Heart right ventricle (tissue), 16 donors: ENCODE results near the gene PGBD5. TPM values are rescaled to one million over a fixed set of nuclear protein-coding genes. Genes with fewer than 3 reads are reported as not detected.

Experiments used
- ATAC-seq, 8 donors: fragments of 200-7000 bp; cut with Tn5 transposase; one replicate each; pipeline ENCODE4 v1.9.1; 2020; ENCODE audit warnings: mild to moderate bottlenecking in 8 of 8, moderate library complexity in 8 of 8, moderate number of reproducible peaks in 1 of 8
- DNase-seq, 2 donors: peaks; one replicate each; pipeline ENCODE4 v3.0.0-alpha.2; 2020
- H3K27ac ChIP-seq, 10 donors: fragments of 200-600 bp; sonication (generic) in 2 of 10; one replicate each; pipeline versions ENCODE4 v1.5.0 to v1.8.0; 2020 to 2022; ENCODE audit warnings: mild to moderate bottlenecking in 3 of 10
- H3K27me3 ChIP-seq, 7 donors: fragments of 200-600 bp; one replicate each; pipeline ENCODE4 v1.8.0; 2021 to 2022; ENCODE audit warnings: mild to moderate bottlenecking in 2 of 7
- H3K36me3 ChIP-seq, 9 donors: fragments of 200-600 bp; sonication (generic) in 1 of 9; one replicate each; pipeline versions ENCODE4 v1.5.0 to v1.8.0; 2020 to 2022; ENCODE audit warnings: mild to moderate bottlenecking in 2 of 9
- H3K4me1 ChIP-seq, 9 donors: fragments of 200-600 bp; sonication (generic) in 1 of 9; one replicate each; pipeline versions ENCODE4 v1.5.0 to v1.8.0; 2020 to 2022; ENCODE audit warnings: mild to moderate bottlenecking in 4 of 9
- H3K4me3 ChIP-seq, 10 donors: fragments of 200-600 bp; sonication (generic) in 2 of 10; one replicate each; pipeline versions ENCODE4 v1.5.0 to v1.8.0; 2020 to 2022; ENCODE audit warnings: mild to moderate bottlenecking in 7 of 10, moderate library complexity in 2 of 10
- H3K9me3 ChIP-seq, 11 donors: fragments of 200-600 bp in 10 of 11; sonication (generic) in 2 of 11; one replicate each; pipeline versions ENCODE4 v1.5.0 to v1.8.0; 2013 to 2022; ENCODE audit warnings: mild to moderate bottlenecking in 2 of 11, control low read depth in 1 of 11, moderate library complexity in 1 of 11
- CTCF ChIP-seq, 9 donors: fragments of 200-600 bp; sonication (generic) in 2 of 9; IDR thresholded peaks; one replicate each; pipeline versions ENCODE4 v1.5.0 to v1.8.0; 2021 to 2022; ENCODE audit warnings: antibody characterized with exemption in 9 of 9, mild to moderate bottlenecking in 5 of 9, moderate library complexity in 1 of 9
- WGBS, 2 donors: extraction: QIAGEN DNeasy Blood & Tissue Kit; methylation state at CpG; one replicate each; pipeline ENCODE4 v1.1.7; 2013; ENCODE audit warnings: inconsistent platforms in 1 of 2; 5-methylcytosine and 5-hydroxymethylcytosine counted together
- intact Hi-C, 10 donors: fragments of 100-400 bp; cut with DNase I; formaldehyde crosslinking; loops; one replicate each; pipeline versions ENCODE4 v1.11.1 to v1.14.2; 2022
- polyA plus RNA-seq, 2 donors: library from polyadenylated mRNA; stranded (reverse); fragments of 200-250 nt; gene quantifications; one replicate each; pipeline ENCODE4 v1.2.3, GENCODE V29; 2013
- total RNA-seq, 10 donors: library from RNA; stranded (reverse); fragmentation: NEBNext Ultra II Directional in 3 of 10; extraction: Animal tissue kit (Norgen Biotek cat#: 25700) in 3 of 10; gene quantifications; one replicate each; pipeline versions ENCODE4 v1.2.1 to v1.2.4, GENCODE V29; 2021 to 2023
- donor health status: Arrhythmogenic right ventricular cardiomyopathy.
- donor health status: ischemic (EF 13 %, LVEDD 7.1; RV severe dilation, severe dysfunction).
- donor health status: healthy with polysubstance abuse.
- donor health status: DM: no; HTN: yes; CAD: no.
- donor health status: DM: no; HTN: no; CAD: no.
- donor health status: ischemic (EF 25% LVEDD 6.9; RV normal size, moderate dysfunction).
- donor health status: ischemic (EF 25% LVEDD 5.7; RV mildly dilated, moderate dysfunction).
- donor health status: healthy.
- donor health status: DM: yes; HTN: yes; CAD: no.
- donor health status: Ischemic cardiomyopathy.
- donor health status: ischemic (EF 35%, LVEDD 5.7; RV mildly dilated, moderate dysfunction).
- donor health status: nonischemic (EF 11% LVEDD 7.7; RV severe dilation, severe dysfunction).
- donor health status: DM: yes; HTN: yes; CAD: no.
- donor health status: PGD.
- donor health status: ischemic (EF 29% LVEDD 5.4; RV normal size, mild dysfunction).
- donor health status: nonischemic (EF 23%, LVEDD 6.1; RV moderate dilation, normal function).

The PGBD5 gene
- total and polyA plus RNA-seq, 12 donors: 0.52 to 11.4 (median 7.9) TPM

DNA sequence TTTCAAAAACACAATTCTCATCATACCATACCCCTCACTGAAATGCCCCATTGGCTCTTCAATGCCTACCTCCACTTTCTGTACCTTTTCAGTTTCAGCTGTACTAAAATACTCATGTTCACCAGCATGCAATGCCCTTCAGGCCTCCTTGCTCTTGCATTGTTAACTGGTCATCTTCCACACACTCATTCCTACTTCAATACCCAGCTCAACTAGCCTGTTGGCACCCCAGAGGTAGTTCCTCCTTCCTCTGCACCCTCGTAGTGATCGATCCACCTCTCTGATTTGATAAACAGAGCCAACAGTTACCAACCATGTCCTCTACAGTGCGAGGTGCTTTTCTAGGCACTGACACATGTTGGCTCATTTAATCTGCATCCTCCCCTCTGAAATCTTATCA lies 46.7 kb downstream of the PGBD5 start:
- peaks cover 0 to 17% (median 7%) of the 10 kb centered on the region in 11 donors for H3K9me3 ChIP-seq
- DNase-seq: no peak
- 90 to 92% methylated on average over 3 of the region's 3 CpGs for WGBS, 2 donors
- no peaks in the 10 kb centered on the region for H3K36me3 ChIP-seq
- no peak for ATAC-seq
- no peak for TF ChIP-seq CTCF (IDR thresholded peaks at IDR 0.05)
- H3K4me1 ChIP-seq: peaks cover 0 to 19% (median 4%) of the 10 kb centered on the region in 9 donors
- intact Hi-C loops: no loop called here
- no peak overlapping the region for H3K27ac ChIP-seq
- H3K27me3 ChIP-seq: no peaks in the 10 kb centered on the region
- no peak overlapping the region for H3K4me3 ChIP-seq

DNA sequence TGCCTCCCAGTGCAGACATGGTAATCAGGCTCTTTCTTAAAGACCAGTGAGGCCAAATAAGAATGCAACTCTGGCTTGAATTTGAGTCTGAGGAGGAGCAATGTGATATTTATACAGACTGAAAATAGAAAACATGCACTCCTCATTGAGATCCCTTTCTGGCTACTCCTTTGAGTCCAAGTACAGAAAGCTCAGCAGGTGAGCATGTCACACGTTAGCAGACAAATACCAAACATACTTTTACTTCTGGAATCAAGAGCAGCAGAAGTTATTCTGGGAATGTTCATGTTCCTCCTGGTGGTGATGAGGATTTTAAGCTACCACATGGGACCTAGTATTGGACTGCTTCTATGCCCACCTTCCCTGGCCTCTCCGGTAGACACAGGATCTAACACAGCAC lies 48.3 kb downstream of the PGBD5 start:
- Histone ChIP-seq H3K27ac (no peak overlapping the region), H3K4me1 (peaks cover 0 to 19% (median 4%) of the 10 kb centered on the region in 9 donors), H3K9me3 (peaks cover 0 to 17% (median 7%) of the 10 kb centered on the region in 11 donors), H3K36me3 (no peaks in the 10 kb centered on the region), H3K27me3 (no peaks in the 10 kb centered on the region), H3K4me3 (no peak overlapping the region)
- DNase-seq (no peak), ATAC-seq (no peak)
- TF ChIP-seq CTCF (IDR thresholded peaks at IDR 0.05): no peak
- WGBS, 2 donors: 65 to 73% methylated on average over 2 of the region's 2 CpGs
- intact Hi-C loops: no loop called here

DNA sequence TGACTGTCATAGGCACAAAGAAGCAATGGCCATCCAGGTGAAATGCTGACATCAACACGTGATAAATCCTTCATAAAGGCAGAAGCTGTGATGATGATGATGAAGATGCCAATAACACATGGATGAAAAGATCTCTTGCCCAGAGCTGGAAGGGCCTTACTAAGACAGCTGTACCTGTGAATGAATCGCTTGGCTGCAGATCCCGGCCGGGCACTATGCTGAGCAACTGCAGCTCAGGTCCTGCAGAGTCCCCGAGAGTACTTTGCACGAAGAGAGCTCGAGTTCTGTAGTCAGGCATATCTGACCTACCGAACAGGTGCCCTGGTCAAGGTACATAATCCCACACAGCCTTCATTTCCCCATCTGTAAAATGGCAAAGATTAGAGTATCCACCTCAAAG lies 48.8 kb downstream of the PGBD5 start:
- intact Hi-C loops: no loop called here
- no peak for ATAC-seq
- WGBS, 2 donors: 80 to 88% methylated on average over 8 of the region's 8 CpGs
- no peak overlapping the region for H3K4me3 ChIP-seq
- no peak for DNase-seq
- no peaks in the 10 kb centered on the region for H3K36me3 ChIP-seq
- peaks cover 0 to 17% (median 7%) of the 10 kb centered on the region in 11 donors for H3K9me3 ChIP-seq
- H3K27me3 ChIP-seq: no peaks in the 10 kb centered on the region
- no peak overlapping the region for H3K27ac ChIP-seq
- peaks cover 0 to 19% (median 4%) of the 10 kb centered on the region in 9 donors for H3K4me1 ChIP-seq
- TF ChIP-seq CTCF (IDR thresholded peaks at IDR 0.05): no peak

DNA sequence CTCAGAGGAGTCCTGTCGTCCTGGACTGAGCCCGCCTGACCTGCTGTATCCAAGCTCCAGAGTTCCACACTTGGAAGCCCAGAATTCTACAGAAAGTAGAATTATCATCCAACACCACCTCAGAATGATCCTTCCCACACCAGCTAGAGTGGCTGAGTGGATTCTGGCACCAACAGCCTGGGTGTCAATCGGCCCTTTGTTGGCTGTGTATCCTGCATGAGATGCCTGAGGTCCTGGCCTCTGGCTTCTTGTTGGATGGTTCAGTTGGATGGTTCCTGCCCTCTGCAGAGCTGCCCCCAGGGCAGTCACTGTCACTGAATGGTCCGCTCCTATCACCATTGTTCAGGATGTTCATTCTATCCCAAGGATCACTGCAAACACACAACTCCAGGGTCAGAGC lies 49.8 kb downstream of the PGBD5 start:
- DNase-seq: no peak
- peaks cover 0 to 19% (median 4%) of the 10 kb centered on the region in 9 donors for H3K4me1 ChIP-seq
- intact Hi-C loops: no loop called here
- H3K36me3 ChIP-seq: no peaks in the 10 kb centered on the region
- 54 to 58% methylated on average over 4 of the region's 4 CpGs for WGBS, 2 donors
- no peaks in the 10 kb centered on the region for H3K27me3 ChIP-seq
- H3K9me3 ChIP-seq: peaks cover 0 to 17% (median 7%) of the 10 kb centered on the region in 11 donors
- H3K27ac ChIP-seq: no peak overlapping the region
- TF ChIP-seq CTCF (IDR thresholded peaks at IDR 0.05): no peak
- peak in 2 of 8 donors; percentile 4 to 21 for ATAC-seq
- no peak overlapping the region for H3K4me3 ChIP-seq
